ENCODE results near the gene ALKAL2. TPM values are rescaled to one million over a fixed set of nuclear protein-coding genes. Genes with fewer than 3 reads are reported as not detected.

ALKAL2 gene
- total and polyA plus RNA-seq, 2 of the 13 experiments (the other 11 are each of a cell fraction or from before 2014, with no cell fraction given): 0.22 to 1.7 TPM

DNA sequence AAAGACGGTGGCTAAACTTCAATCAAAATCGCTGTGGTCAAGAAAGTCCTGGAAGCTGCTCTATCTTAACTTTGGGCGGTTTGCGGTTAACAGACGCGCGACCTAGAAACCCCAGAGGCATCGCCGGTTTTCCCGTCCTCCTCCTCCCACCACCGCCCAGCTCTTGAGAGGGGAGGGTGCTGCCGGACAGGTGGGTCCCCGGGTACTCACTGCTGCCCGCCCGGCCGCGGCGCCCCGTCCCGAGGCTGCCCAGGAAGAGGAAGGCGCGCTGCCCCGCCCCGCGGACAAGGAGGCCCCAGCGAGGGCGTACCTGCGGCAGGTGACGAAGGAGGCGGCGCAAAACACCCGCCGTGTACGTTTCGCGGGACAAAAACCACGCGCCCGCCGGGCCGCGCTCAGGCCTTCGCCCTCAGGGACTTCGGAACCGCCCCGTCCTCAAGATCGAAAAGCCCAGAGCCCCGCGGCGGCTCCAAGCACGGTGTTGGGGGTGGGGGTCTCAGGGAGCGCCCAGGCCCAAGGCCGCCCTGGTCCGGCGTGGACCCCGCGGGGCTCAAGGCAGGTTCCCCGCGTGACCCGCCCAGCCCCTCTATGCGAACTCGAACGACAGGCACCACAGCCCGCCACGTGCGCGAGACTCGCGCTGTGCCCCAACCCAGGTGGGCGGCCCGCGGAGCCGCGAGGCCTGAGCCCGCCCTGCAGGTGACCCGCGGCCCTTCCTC, 24.0 kb downstream of the ALKAL2 start, which contains the start of gene SH3YL1 (continued):
- TF ChIP-seq, protein P1, sequence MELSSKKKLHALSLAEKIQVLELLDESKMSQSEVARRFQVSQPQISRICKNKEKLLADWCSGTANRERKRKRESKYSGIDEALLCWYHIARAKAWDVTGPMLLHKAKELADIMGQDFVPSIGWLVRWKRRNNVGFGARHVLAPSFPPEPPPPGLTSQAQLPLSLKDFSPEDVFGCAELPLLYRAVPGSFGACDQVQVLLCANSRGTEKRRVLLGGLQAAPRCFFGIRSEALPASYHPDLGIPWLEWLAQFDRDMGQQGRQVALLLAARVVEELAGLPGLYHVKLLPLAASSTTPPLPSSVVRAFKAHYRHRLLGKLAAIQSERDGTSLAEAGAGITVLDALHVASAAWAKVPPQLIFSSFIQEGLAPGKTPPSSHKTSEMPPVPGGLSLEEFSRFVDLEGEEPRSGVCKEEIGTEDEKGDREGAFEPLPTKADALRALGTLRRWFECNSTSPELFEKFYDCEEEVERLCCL (CRISPR knock-in tag; IDR thresholded peaks at IDR 0.05; ENCODE audit: borderline replicate concordance): no peak
- no peak for TF ChIP-seq ZNF354B (CRISPR knock-in tag; IDR thresholded peaks at IDR 0.05)
- TF ChIP-seq ZMYM2 (CRISPR knock-in tag; IDR thresholded peaks at IDR 0.05): peak; percentile 64; the same call in 1 of the 2 replicates
- no peak for TF ChIP-seq ZNF382 (CRISPR knock-in tag; IDR thresholded peaks at IDR 0.05; ENCODE audit: borderline replicate concordance)
- peak; percentile 69 for TF ChIP-seq ZNF709 (CRISPR knock-in tag; IDR thresholded peaks at IDR 0.05)
- TF ChIP-seq ZNF33B (CRISPR knock-in tag; IDR thresholded peaks at IDR 0.05): no peak
- TF ChIP-seq PRMT3 (CRISPR knock-in tag; IDR thresholded peaks at IDR 0.05; ENCODE audit: borderline replicate concordance, low read depth): 0 out of 2 replicates have a peak, but pooled peaks have one; percentile 29
- TF ChIP-seq, protein P2, sequence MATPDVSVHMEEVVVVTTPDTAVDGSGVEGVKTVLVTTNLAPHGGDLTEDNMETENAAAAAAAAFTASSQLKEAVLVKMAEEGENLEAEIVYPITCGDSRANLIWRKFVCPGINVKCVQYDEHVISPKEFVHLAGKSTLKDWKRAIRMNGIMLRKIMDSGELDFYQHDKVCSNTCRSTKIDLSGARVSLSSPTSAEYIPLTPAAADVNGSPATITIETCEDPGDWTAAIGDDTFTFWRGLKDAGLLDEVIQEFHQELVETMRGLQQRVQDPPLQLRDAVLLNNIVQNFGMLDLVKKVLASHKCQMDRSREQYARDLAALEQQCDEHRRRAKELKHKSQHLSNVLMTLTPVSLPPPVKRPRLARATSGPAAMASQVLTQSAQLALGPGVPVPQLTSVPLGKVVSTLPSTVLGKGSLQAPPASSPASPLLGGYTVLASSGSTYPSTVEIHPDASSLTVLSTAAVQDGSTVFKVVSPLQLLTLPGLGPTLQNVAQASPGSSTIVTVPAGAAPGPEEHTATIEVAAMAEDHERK (CRISPR knock-in tag; IDR thresholded peaks at IDR 0.05; ENCODE audit: low read depth): no peak
- TF ChIP-seq ZNF253 (CRISPR knock-in tag; IDR thresholded peaks at IDR 0.05; ENCODE audit: borderline replicate concordance): no peak
- TF ChIP-seq MYNN (CRISPR knock-in tag; IDR thresholded peaks at IDR 0.05; ENCODE audit: low read depth): no peak
- TF ChIP-seq ZNF567 (CRISPR knock-in tag; IDR thresholded peaks at IDR 0.05; ENCODE audit: borderline replicate concordance): no peak
- TF ChIP-seq TCF7 (IDR thresholded peaks at IDR 0.05; ENCODE audit: low read depth): no peak
- TF ChIP-seq, protein P3, sequence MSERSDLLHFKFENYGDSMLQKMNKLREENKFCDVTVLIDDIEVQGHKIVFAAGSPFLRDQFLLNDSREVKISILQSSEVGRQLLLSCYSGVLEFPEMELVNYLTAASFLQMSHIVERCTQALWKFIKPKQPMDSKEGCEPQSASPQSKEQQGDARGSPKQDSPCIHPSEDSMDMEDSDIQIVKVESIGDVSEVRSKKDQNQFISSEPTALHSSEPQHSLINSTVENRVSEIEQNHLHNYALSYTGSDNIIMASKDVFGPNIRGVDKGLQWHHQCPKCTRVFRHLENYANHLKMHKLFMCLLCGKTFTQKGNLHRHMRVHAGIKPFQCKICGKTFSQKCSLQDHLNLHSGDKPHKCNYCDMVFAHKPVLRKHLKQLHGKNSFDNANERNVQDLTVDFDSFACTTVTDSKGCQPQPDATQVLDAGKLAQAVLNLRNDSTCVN (CRISPR knock-in tag; IDR thresholded peaks at IDR 0.05; ENCODE audit: borderline replicate concordance): no peak
- TF ChIP-seq, protein P4, sequence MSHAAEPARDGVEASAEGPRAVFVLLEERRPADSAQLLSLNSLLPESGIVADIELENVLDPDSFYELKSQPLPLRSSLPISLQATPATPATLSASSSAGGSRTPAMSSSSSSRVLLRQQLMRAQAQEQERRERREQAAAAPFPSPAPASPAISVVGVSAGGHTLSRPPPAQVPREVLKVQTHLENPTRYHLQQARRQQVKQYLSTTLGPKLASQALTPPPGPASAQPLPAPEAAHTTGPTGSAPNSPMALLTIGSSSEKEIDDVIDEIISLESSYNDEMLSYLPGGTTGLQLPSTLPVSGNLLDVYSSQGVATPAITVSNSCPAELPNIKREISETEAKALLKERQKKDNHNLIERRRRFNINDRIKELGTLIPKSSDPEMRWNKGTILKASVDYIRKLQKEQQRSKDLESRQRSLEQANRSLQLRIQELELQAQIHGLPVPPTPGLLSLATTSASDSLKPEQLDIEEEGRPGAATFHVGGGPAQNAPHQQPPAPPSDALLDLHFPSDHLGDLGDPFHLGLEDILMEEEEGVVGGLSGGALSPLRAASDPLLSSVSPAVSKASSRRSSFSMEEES (CRISPR knock-in tag; IDR thresholded peaks at IDR 0.05): no peak
- no peak for TF ChIP-seq STAT5B (CRISPR knock-in tag; IDR thresholded peaks at IDR 0.05)
- TF ChIP-seq FOSL2 (CRISPR knock-in tag; IDR thresholded peaks at IDR 0.05): no peak
- TF ChIP-seq ZNF160 (CRISPR knock-in tag; IDR thresholded peaks at IDR 0.05): no peak
- TF ChIP-seq, protein P5, sequence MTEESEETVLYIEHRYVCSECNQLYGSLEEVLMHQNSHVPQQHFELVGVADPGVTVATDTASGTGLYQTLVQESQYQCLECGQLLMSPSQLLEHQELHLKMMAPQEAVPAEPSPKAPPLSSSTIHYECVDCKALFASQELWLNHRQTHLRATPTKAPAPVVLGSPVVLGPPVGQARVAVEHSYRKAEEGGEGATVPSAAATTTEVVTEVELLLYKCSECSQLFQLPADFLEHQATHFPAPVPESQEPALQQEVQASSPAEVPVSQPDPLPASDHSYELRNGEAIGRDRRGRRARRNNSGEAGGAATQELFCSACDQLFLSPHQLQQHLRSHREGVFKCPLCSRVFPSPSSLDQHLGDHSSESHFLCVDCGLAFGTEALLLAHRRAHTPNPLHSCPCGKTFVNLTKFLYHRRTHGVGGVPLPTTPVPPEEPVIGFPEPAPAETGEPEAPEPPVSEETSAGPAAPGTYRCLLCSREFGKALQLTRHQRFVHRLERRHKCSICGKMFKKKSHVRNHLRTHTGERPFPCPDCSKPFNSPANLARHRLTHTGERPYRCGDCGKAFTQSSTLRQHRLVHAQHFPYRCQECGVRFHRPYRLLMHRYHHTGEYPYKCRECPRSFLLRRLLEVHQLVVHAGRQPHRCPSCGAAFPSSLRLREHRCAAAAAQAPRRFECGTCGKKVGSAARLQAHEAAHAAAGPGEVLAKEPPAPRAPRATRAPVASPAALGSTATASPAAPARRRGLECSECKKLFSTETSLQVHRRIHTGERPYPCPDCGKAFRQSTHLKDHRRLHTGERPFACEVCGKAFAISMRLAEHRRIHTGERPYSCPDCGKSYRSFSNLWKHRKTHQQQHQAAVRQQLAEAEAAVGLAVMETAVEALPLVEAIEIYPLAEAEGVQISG (CRISPR knock-in tag; IDR thresholded peaks at IDR 0.05): no peak
- peak; percentile 37 for TF ChIP-seq PRPF4 (IDR thresholded peaks at IDR 0.05; ENCODE audit: low read depth, low read length, poor library complexity, severe bottlenecking)

Measured in HepG2 (cell line).